Activated T-helper 1 cell treated with Interleukin-2 at 50 U/mL for 16 hours (primary cell): Measurements from ENCODE around the gene SLC38A1.
"Not testable (repeated sequence)": the region's sequence is repeated elsewhere in the genome, so short reads cannot be mapped to it uniquely, and the experiment has no call there.

Experiments used
- DNase-seq: peaks from one replicate; pipeline ENCODE4 v3.0.0-alpha.2; 2020; ENCODE audit warnings: low read depth

Gene SLC38A1

DNA sequence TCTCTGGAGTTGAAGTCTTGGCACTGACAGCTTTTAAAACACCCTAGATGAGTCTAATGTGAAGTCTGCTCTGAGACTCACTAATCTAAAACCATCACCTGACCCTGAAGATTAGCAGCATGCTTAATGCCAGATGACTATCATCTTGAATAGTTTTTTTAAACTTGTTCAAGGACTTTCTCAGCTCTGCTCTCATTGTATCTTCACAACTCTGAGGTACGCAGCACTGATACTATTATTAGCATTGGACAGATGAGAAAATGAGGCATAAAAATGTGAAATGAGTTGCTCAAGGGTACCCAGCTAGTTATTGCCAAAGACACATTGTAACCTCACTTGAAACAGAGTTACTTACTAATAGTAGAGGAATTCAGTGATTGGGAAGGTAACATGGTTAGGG, 4.8 kb downstream of the SLC38A1 start:
- DNase-seq = no peak

DNA sequence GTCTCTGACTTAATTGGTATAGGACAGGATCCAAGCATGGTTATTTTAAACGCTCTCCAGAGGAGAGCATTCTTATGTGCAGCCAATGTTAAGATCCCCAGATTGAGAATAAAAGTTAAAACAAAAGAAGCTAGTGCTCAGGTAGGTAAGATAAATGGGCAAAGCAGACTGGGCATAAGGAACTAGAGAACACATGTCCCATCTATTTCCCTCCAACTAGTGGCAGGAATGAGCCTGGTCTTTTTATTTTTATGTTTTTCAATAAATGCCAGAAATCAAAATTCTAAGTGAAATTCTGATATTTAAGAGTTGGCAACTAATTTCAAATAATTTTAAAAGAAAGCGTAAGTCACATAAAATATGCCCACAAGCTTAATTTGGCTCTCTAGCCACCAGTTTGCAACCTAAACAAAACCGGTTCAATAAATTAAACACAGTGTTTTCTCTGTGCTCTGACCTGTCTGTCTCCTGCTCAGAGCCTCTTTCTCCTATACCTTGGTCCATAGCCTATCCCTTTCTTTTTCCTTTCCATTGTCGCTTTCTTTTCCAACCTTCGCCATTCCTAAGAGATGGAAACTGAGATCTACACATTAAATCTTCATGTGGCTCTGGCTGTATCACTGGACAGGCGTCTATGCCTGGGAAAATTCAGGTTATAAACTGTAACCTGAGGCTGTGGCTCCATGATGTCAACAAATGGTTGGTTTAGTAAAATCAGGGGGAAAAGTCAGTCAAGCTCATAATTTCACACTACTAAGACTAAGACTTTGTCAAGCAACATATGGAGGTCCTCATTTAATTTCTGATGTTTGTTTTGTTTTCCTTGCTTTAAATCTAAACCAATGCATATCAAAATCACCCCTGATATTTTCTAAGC, 5.5 kb downstream of the SLC38A1 start:
- DNase-seq = no peak

DNA sequence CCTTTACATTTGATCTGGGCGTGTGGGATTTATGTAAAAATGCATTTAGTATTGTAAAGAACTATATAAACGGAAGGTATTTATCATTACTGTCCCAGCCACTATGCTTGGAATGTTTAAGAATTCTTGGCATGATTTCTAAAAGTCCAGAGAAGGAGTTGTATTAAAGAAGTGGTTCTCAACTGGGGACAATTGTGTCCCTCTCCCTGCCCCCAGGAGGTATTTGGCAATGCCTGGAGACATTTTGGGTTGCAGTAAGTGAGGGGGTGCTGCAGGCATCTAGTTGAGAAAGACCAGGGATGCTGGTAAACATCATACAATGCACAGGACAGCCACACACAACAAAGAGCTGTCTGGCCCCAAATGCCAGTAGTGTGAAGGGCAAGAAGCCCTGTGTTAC, 7.2 kb downstream of the SLC38A1 start:
- no peak for DNase-seq

DNA sequence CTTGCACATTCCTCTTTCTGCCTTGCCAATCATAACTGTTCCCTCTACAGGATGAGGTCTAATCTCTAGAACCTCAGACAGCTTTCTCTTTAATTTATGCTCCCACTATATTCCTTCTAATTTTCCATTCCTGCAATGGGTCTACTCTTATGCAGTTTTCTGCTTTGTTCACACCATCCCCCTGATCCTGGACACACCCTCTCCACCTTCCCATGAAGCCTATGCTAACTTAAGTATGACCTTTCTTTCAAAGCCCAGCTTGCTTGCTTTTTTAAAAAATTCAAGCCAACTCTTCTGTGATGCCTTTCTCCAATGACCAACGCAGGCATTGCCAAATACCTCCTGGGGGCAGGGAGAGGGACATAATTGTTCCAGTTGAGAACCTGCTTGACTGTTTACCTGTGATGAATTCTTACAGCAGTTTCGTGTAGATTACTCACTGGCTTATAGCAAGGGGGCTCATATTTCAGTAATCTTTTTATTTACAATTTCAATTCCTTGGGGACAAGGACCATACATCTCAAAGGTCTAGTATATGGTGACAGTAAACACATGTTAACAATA, 7.8 kb downstream of the SLC38A1 start:
- no peak for DNase-seq

DNA sequence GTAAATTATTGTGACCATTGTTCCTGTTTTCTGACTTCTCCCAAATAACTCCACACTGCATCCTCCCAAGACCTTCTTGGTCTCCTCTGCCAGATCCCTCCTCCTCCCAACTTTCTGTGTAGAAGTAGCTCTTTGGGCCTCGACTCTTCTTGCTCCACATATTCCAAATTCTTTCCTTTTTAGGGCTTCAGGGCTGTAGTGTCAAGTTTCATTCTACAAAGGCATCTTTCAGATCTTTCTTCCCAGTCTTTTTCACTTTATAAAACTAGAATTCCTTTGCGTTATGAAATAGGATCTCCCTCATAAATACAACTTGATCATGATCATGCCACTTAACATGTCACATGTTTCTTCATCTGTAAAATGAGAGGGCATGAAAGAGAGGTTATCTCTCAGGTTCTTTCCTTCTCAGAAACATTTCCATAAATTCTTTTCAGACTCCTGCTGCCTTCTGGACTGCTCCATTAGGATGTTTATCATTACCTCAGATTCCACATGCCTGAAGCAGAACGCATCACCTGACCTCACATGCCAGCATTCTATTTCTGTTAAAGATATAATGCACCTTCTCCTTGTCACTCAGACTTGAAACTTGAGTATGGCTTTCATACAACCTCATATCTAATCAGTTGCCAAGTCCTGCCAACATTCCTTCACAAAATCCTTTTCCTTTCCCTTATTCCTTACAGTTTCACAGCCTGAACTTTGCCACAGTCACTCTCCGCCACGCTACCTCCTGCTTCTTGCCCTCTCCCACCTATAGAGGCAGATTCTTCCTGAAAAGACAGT, 8.5 kb downstream of the SLC38A1 start:
- no peak for DNase-seq

DNA sequence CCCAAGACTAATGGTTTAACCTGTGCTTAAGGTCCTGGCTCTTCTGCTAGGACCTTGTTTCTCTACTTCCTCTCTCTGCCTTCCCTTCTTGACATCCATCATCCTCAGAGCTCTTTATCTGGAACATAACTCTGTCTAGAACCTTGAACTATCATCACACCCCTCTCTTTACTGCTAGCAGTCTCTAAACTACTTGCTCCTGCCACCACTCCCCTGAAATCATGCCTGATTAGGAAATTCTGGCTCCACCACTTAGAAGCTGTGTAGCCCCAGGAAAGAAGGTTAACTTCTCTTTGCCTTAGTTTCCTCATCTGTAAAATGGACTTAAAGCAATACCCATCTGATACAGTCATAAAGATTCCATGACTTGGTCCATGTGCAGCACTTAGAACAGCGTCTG, 9.1 kb downstream of the SLC38A1 start:
- DNase-seq = no peak

DNA sequence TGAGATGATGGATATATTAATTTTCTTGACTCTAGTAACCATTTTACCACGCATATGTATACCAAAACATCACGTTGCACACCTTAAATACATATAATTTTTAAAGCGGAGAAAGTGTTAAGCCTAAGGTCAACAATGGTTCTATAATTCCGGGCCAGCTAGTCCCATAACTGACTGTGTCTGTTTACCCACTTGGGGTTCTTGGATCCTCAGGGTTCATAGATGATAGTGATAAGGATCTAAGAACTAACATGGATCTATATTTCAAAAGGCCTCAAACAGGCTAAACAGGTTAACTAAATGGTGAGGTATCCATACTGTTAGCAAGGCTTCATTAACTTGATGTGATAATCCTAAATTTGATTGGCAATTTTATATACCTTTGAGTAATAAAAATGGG, 9.8 kb downstream of the SLC38A1 start:
- DNase-seq = no peak

DNA sequence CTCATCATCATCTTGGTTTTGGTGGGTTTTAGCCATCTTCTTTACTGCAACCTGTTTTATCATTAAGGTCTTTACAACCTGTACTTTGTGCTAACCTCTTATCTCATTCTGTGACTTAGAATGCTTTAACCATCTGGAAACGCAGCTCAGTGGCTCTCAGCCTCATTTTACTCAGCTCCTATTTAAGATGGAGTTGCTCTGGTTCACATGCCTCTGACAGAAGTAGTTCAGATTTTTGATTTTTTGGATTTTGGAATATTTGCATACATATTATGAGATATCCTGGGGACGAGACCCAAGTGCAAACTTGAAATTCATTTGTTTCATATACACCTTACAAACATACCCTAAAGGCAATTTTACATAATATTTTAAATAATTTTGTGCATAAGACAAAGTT, 10.7 kb downstream of the SLC38A1 start:
- DNase-seq = no peak

DNA sequence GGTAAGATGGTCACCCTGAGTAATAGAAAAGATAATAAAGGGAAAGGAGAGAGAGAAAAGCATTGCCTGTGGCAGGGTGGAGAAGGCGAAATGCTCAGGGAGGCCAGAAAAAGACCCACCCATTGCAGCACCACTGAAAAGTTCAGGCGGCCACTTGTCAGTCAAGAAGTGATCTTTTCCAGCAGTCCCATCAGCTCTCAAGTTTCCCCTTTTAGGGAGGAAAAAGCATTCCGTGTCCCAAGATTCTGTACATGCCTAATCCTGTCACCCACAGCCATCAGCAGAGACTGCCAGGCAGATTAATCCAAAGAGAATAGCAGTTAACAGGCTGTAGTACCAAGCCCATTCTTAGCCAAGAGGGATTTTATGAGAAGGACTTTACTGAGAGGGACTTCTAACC, 11.9 kb downstream of the SLC38A1 start:
- no peak for DNase-seq

DNA sequence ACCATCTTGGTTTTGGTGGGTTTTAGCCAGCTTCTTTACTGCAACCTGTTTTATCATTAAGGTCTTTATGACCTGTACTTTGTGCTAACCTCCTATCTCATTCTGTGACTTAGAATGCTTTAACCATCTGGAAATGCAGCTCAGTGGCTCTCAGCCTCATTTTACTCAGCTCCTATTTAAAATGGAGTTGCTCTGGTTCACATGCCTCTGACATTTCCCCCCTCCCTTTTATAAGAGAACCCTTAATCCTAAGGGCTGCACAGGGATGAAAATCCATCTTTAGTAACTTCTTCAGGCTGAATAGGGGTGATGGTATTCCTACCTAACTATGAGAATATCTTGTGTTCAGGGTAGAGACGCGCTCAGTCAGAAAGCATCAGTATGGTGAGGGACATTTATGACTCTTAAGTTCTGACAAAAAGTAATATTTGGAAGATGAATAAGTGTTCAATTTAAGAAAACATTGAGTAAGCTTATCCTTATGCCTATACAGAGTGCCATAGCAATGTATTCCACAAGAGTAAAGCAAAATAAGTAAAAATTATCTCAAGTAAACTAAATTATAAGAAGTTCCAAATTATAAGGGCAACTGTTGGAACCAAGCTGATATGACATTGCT, 15.2 kb downstream of the SLC38A1 start:
- DNase-seq = no peak

DNA sequence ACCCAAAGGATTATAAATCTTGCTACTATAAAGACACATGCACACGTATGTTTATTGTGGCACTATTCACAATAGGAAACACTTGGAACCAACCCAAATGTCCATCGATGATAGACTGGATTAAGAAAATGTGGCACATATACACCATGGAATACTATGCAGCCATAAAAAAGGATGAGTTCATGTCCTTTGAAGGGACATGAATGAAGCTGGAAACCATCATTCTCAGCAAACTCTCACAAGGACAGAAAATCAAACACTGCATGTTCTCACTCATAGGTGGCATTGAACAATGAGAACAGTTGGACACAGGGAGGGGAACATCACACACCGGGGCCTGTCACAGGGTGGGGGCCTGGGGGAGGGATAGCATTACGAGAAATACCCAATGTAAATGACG, 16.8 kb downstream of the SLC38A1 start:
- not testable (repeated sequence) for DNase-seq

DNA sequence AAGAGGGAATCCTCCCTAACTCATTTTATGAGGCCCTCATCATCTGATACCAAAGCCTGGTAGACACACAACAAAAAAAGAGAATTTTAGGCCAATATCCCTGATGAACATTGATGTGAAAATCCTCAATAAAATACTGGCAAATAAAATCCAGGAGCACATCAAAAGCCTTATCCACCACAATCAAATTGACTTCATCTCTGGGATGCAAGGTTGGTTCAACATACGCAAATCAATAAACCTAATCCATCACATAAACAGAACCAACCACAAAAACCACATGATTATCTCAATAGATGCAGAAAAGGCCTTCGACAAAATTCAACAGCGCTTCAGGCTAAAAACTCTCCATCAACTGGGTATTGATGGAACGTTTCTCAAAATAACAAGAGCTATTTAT, 18.9 kb downstream of the SLC38A1 start:
- not testable (repeated sequence) for DNase-seq

DNA sequence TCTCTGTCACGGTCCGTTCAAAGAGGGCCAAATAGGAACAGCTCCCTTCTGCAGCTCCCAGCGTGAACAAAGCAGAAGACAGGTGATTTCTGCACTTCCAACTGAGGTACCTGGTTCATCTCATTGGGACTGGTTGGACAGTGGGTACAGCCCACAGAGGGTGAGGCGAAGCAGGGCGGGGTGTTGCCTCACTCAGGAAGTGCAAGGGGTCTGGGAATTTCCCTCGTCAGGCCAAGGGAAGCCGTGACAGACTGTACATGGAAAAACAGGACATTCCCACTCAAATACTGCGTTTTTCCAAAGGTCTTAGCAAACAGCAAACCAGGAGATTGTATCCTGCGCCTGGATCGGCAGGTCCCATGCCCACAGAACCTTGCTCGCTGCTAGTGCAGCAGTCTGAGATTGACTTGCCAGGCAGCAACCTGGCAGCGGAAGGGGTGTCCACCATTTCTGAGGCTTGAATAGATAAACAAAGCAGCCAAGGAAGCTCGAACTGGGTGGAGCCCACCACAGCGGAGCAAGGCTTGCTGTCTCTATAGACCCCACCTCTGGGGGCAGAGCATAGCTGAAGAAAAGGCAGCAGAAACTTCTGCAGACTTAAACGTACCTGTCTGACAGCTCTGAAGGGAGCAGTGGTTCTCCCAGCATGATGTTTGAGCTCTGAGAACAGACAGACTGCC, 22.7 kb downstream of the SLC38A1 start:
- DNase-seq = no peak

DNA sequence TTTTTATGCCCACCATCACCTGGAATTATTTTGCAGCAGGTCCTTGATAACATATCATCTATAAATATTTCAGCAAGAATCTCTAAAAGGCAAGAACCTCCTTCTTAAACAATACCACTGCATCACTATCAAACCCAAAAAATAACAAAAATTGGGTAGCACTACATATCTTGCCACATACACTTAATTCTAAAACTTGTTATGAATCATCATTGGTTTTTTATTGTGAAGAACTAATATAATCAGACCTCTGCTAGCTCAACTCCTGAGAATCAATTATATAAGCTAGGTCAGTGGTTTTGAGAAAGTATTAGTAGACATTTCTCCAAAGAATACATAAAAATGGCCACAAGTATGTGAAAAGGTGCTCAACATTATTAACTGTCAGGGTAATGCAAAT, 23.8 kb downstream of the SLC38A1 start:
- DNase-seq = no peak

DNA sequence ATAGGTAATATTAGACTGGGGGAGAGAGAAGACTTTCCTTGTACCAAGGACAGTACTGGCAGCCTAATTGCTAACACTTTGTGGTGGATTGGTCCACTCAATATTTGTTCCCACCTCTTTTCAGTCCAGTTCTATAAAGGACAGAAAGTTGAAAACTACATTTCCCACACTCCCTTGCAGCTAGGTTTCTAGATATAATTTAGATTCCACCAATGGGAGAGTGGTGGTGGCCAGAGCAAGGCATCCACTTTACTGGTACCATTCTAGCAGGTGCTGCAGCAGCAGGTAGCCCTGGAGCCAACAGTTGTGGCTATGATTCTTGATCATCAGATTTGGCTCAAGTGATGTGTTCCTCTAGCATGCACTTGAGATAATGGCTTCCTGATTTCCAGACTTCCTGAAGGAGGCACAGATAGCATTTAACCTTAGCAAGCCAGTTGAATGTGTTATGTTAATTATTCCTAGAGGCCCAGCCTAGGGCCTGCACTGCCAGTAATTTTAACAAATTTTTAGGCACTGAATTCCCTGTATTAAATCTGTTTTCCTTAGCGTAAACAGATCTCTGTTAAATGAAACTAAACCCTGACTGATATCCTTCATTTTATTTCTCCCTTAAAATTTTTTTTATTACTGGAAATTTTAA, 24.4 kb downstream of the SLC38A1 start:
- DNase-seq = no peak

DNA sequence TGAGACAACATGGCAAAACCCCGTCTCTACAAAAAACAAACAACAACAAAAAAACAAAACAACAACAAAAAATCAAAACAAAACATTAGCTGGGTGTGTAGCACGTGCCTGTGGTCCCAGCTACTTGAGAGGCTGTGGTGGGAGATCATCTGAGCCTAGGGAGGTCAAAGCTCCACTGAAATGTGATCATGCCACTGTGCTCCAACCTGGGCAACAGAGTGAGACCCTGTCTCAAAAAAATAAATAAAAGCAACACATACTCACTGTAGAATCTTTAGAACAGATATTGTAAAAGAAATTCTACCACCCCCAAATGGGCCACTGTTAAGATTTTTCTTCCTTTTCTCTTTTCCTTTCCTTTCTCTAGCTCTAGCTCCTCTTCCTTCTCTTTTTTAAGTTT, 26.3 kb downstream of the SLC38A1 start:
- DNase-seq = no peak

DNA sequence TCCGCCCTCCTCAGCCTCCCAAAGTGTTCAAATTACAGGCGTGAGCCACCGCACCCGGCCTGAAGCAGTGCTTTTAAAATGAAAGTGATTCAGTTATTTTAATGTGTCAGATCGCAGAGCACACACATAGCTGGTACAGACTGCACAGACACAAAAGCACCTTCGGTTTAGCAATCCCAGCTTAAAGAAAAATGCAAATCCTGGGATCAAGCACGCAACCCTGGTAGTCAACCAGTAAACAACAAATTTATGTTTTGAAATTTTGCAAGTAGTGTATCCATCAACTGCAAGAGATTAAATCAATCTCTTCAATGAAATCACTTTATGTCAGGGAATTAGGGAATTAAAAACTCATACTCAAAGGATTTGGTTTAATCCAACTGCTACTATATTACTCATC, 28.4 kb downstream of the SLC38A1 start:
- DNase-seq = no peak

DNA sequence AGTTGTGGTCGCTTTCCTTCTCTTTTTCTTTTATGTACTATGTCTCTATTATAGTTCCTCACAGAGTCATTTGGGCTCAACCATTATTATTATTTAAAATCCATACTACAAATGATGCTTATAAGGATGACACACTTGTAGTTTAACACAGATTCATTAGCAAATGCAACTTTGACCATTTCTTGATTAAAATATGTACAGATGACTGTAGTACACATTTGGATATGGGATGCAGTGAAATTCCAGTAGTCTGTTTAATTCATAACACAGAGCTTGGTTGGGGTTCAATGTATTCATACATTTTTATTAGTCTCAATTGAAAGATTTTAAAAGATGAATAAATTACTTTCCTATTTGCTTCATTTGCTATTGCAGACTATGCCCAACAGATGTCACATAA, 30.0 kb downstream of the SLC38A1 start:
- no peak for DNase-seq

DNA sequence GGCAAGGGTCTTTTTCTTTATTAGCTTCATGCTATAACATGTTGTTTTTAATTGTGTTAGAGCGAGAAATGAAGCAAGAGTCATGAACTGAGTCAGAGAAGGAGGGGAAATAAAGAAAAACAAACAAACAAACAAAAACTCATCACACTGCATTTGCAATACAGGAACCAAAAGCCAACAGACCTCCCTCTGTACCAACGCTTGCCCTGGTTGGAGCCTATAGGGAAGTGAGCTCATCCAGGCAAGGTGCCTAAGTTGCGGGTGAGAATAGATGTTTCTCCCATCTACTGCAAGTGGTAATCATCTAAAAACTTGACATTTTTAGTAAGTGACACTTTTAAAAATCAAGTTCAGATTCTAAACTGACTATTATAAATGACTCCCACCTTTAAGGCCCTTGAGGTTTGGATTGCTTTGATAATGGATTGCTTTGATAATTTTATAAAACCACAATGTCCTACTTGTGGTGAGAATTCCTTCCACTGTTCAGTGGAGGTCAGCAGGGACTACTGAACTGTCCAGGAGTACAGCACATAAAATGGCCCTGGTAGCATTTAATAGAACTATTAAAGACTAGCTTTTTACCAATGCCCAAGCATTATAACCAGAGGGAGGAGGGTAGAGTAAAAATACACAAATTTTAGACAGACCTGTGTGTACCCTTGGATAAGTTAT, 31.3 kb downstream of the SLC38A1 start:
- no peak for DNase-seq

DNA sequence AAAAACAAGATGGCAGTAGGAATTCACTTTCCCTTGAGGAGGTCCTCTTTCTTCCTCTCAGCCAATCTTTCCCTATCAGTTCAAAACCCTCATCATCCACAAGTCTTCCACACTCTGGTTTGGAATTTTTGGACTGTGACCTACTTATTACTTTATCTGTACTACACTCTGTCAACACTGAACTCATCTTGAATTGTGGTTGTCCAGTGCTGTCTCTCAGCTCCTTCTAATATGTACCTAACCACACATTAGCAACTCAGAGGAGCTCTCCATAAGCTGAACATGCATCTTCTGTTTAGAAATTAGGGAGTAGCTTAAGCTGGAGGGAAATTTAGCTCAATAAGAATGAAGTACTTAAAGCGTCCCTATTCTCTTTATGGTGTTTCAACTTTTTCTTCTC, 34.8 kb downstream of the SLC38A1 start:
- no peak for DNase-seq

DNA sequence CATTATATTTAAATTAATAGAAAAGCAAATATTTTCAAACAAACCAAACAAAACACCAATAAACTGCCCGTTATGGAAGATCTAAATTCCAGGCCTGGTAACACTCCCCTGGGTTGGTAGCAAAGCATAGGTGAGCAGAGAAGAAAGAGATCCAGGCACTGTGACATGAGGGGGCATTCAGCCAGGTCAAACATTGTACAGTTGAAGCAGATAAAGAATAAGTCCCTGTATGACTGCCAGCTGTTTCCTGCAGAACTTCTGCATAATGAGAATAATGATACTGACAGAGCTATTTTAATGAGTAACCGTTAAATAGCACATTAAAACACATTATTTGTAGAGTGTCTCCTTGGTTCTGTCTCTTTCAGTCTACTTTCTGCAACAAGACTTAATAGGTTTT, 35.4 kb downstream of the SLC38A1 start:
- DNase-seq = no peak
